NCI-H1436 treated with DMSO at 0.1 percent for 48 hours (cell line): Measurements from ENCODE around the gene FOXP4.

Source experiments
- DNase-seq: peaks from one replicate; lab custom pipeline; 2025; lab: John Stamatoyannopoulos, UW

The FOXP4 gene

DNA sequence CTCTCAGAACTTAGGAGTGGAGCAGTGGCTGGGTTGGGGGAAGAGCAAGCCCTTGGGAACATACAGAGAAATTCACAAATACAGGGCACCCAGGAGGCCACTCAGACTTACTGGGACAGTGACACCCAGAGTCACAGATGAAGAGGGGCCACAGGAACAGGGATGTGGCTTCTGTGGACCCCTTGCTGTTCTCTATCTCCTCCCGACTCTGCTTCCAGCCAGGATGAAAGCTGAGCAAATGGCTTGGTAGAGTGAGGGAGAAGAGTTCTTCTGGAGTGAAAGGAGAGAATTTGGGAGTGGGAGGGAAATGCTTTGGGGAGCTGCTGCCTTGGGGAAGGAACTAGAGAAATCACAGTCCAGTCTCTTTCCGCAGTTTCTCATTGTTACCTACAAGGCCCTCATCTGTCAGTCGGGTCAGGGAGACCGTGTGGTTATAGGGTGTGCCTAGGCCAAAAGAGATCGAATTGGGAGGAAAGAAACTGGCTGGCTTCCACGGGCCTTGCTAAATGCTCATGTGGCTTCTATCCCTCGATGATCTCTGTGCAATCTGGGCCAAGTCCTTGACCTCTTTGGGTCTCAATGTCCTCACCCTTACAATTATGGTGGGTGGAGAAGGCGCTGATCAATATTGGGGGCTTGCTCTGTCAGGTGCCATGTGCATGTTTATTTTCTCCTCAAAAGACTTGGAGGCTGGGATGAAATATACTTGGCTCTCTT is 17.0 kb downstream of the FOXP4 start:
- DNase-seq = no peak

DNA sequence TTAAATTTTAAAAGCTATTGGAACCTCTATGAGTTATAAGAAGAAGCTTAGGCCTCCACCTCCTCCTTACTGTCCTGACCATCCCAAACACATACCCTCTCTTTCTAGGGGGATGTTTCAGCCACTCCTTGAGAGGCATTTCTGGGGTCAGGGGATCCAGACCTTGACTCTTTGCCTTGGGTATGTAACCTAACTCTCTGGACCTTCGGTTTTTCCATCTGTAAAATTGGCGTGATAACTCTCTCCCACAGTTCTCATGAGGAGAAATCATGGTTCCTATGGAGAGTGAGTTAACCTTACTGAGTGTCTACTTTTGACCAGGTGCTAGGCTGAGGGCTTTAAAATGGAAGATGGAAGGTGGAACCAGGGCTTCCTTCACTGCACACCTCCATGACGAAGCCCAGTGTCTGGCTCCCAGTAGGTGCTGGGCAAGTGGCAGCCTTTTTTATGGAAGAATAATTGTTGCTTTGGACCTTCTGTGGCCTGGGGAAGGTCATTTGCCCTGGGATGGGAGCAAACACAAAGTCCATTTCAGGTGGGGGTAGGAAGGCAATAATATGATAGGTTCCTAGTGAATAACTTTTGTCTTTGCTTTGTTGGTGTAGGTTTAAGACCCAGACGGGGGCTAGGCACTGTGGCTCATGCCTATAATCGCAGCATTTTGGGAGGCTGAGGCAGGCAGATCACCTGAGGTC is 18.4 kb downstream of the FOXP4 start:
- DNase-seq = no peak

DNA sequence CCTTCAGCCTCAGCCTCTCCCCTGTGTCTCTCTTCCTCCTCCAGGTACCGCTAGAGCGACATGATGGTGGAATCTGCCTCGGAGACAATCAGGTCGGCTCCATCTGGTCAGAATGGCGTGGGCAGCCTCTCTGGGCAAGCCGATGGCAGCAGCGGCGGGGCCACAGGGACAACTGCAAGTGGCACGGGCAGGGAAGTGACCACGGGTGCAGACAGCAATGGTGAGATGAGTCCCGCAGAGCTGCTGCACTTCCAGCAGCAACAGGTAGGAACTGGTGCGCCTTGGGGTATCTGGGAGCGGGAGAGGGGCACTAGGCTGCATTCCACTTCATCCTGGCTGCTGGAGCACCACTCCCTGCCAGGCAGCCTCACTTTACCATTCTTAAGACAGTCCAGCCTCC is 19.5 kb downstream of the FOXP4 start:
- DNase-seq = no peak

DNA sequence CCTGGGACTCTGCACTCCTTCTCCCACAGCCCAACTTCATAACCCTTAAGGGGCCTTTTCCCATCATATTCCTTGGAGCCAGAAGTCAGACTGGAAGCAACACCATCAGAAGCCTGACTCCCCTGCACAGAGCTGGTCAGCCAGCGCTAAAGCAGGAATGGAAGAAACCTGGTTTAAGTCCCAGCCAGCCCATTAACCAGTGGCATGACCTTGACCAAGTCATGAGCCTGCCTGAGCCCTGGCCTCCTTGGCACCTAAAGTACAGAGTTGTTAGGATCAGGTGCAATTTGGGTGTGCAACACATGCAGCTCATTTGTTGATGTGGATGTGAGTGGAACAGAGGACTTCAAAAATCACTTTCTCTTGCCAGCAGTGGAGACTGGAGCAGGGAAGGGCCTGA is 20.8 kb downstream of the FOXP4 start:
- no peak for DNase-seq

DNA sequence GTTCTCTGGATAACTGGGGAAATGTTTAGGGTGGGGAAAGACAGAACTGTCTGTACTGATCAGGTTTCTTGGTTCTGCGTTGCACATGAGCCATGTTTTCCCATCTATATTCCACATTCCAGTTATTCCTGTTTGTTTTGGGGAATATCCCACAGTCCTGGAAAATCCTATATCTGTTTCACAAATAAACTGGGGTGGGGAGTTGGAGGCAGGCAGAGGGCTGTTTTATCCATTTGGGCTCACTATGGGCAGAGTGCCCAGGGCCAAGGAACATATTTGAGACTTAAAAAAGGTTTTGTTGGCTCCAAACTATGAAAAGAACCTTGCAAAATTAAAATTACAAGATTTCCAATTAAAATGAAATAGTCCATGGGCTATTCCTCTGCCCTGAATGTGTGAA is 21.5 kb downstream of the FOXP4 start:
- DNase-seq = no peak

DNA sequence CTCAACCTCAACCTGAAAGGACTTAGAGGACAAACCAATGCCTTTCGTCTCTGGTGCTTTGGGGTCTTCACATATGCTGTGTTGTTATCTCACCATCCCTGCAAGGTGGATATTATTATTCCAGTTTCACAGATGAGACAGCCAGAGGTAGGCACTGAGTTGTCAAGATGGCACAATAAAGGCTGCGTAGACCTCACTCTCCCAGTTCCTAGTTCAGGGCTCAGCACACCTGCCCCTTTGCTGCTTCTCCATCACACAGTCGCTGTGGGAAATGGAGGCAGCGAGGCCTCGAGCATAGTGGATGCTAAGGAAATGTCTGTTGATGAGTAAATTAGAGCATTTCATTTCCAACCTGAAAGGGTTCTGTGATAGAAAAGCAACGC is 22.0 kb downstream of the FOXP4 start:
- no peak for DNase-seq

DNA sequence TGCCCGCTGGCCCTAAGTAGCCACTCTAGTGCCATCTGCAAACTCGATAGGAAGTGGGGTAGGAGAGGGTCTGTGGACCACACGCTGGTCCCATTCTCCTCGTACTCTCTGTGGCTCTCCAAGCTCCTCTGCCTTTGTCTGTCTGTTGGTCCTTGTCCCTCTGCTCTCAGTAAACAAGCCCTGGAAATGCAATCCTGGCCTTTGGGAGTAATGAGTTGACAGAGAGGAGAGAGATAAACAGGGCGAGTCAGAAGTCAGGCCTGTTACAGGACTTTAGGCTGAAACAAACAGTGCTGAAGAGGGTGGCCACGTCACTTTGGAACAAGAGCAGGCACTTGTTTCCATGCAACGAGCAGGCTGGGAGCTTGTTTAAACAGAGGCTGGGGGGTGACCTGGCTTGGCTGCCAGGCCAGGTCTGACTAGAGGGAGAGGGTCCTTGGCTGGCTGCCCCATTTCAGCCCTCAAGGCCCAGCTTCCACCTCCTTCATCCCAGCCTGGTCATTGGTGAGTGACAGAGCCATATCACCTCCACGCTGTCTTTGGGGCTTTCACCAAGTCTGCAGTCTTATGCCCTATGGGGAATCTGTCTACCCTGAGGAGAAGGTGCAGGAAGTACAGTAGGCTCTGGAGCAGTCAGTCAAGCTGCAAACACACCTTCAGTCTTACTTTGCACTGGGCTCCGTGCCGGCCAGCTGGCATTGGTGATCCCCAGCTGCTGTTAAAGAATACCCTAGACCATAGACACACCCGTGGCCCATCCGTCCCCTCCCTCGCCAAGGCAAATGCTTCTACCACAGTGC is 22.6 kb downstream of the FOXP4 start:
- no peak for DNase-seq

DNA sequence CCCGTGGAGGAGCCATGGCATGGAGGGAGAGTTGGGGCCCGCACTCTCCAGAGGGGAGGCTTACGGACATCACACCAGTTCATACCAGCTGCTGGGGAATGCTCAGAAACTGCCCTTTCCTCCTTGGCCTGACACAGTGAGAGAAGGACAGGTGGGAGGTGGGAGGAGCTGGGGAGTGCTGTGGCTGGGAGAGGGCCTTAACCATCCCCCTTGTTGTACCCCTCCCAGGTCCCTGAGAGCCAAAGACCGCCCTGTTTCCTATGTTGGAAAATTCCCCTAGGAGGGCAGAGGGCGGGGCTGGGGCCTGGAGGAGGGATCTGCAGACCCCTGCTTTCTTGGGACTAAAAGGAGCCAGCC is 24.1 kb downstream of the FOXP4 start:
- DNase-seq = no peak

DNA sequence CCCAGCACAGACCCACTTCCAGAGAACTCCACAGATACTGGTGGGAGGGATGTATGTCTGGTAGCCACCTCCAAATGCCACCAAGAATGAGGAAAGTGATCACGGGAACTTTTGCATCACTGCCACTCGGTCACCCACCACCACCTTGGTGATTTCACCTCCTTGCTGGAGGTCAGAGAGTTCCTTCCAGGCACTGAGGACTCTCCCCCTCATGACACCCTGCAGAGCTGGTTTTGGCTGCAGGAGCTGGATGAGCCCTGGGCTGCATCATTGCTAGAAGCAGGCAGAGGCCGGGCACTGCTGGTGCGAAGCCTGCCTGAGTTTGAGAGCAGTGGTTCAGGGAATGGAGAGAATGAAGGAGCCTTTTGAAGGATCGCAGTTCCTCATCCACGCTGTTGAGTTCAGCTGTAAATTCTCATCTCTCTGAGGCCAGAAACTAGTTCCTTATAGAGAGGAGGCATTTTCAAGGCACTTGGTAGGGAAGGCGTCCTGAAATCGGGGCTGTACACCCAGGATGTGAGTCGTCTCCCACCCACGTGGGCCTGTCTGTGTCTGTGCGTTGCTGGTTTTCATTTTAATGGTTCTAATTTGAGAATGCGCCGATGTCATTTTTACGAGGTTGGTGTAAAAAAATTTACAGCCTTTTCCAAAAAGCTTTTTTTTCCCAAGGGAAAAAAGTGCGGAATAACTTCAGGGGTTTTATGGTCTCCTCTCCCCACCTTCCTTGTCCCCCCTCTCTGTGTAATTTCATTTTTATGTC is 25.0 kb downstream of the FOXP4 start:
- DNase-seq = no peak

DNA sequence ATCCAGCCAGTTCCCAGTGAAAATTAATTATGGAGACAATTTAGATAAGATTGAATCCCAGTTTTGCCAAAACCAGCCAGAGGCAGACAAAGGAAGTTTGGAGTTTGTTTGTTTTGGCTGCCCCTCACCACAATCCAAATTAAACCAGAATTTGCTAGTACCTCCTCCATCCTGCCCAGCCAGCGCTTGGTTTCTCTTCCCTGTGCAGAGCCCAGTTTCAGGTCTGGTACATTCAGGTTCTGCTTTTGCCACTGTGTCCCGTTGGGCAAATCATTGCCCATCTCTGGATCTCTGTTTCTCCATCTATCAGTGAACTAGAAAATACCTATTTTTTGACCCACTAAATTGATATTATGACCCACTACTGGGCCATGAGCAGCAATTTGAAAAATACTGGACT is 26.4 kb downstream of the FOXP4 start:
- DNase-seq = no peak

DNA sequence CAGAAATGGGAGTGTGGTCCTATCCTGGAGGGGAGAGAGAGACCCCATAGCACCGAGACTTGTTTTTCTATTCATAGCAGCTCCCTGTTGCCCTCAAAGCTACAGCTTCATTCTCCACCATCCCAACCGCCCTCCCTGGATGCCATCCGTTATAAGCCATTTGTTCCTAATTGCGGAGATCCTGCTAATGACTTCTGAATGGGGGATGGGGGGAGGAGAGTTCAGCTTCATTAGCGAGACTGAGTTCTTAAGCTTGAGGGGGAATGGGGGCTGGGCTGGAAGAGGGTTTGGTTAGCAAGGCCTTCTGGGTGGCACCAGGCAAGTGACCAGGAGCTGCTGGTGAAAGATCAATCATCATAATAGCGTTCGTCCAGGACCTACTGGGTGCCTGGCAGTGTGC is 27.1 kb downstream of the FOXP4 start:
- DNase-seq = no peak

DNA sequence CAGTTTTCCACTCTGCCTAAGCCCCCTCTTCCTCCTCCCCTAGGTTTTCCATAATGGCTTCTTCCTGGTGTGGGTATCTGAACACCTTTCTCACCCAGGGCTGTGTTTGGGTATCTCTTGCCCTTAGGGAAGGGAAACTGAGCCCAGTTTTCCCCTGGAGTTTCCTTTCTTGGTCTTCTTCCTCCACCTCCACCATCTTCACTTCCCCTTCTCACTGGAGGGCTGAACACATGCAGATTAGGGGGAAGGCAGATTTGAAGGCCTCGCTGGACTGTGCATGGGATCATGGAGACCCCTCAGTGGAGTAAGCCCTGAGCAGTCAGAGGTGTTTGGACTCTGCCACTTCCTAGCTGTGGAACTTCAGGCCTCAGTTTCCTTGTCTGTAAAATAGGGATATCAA is 27.8 kb downstream of the FOXP4 start:
- DNase-seq = no peak

DNA sequence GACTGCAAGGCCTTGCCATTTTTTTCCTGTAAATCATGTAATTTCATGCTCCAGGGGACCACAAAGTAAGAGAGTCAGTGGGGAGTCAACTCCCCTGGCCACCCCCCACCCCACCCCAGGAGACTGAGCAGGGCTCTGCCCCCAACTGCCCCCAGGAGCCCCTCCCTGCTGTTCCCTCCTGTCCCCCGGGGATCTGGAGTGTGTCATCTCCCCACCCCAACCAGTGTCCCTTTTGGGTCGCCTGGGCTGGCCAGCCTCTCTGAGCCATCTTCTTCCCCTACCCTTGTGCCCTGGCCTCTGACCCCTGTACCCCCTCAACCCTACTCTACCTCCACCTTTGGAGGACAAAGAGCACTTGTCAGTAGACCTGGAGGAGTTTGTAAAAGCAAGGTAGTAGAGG is 29.4 kb downstream of the FOXP4 start:
- DNase-seq = no peak

DNA sequence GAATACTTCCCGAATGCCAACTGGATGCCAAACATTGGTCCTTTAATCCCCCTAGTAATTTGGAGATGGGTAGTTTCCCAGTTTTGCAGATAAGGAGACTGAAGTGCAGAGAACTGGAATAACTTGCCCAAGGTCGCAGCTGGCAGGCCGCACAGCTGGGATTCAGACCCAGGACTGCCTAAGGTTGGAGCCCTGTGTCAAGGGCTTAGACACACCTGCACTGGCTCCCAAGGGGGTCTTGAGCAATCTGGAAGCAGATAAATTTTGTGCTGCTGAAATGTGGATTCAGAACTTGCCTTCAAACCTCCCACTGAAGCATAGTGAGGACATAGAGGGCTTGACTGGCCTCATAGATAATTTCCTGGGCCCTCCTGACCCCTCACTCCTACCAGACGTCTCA is 30.5 kb downstream of the FOXP4 start:
- no peak for DNase-seq

DNA sequence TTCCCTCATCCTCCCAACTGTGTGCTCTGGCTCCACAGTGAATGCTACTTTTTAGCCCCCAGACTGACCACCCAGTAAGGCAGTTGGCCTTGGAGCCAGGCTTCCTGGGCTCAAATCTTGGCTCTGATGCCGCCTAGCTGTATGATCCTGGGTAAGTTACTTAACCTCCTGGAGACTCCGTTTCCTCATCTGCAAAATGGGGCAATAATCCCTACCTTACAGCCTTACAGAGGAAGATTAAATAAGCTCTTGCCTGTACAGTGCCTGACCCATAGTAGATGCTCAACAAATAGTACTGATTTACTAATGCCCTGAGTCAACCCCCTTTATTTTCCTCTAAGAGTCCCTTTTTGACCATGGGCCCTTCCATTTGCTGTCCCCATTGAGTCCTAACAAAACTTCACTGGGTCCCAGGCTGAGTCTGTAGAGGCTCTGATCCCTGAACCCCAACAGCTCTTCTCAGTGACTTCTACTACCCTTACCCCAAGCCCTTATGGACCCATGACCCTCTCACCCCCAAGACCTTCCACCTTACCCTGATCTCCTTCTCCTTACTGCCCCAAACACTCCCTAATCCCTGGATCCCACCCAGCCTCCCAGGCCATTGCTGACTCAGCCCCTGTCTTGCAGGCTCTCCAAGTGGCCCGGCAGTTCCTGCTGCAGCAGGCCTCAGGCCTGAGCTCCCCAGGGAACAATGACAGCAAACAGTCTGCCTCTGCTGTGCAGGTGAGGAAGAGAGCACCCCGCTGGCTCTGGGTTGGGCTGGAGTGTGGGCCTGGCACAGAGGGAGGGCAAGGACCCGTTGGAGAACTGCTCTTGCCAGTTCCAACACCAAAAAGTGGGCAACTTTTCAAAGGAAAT is 31.4 kb downstream of the FOXP4 start:
- peak; percentile 47 for DNase-seq

DNA sequence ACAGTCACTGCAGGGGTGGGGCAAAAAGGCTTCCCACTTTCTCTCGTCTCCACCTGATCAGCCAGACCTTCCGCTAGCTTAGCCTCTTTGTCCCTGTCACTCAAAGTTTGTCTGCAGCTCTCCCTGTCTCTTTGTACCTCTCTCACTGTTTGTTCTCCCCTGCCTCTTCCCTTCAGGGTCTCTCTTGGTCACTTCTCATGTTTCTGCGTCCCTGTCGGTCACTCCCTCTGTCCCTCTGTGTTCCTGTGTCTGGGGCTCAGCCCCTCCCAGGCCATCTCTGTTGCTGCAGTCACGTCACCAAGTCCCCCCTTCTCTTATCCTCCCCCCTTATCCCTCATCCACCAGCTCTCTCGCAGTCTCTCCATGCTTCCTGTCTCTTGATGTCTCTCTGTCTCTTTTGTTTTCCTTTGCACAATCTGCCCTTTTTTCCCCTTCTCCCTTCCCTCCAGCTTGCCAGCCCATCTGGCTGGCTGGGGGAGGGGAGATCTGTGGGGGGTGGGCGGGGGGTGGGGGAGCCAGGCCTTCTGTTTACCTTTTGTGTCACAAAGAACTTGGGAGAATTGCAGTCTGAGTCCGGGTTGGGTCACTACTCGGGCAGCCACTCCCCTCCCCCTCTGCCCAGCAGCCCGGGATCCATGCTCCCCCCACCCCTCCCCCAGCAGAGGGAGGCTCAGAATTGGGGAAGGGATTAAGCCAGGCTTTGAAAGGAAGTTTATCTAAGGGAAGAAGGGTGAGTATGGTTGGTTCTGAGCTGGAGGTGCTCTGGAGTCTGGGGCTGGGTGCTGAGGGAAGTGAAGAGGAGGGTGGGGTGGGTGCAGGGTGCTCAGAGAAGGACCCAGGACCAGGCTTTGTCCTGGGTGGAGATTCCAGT is 32.3 kb downstream of the FOXP4 start:
- DNase-seq = no peak

DNA sequence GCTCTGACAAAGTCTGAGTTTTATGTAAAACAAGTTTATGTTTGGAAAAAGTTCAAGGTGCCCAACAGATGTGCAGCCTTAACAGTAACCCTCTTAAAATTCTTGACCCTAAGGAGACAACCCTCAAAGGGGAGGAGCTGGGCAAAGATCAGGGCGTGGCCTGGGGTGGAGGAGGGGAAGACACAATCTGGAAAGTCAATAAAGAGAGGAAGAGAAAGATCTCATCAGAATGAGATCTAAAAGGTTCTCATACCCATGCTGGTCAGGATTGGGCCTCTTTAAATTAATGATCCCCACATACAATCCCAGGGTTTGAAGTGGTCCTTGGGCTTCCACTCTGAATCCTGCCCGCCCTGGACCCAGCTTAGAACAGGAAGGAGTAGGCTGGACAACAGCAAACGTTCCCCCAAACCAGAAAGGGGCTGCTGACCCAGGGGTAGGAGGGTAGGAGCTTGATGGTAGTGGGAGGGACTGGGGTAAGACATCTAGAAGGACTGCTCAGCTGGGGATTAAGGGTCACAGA is 33.0 kb downstream of the FOXP4 start:
- no peak for DNase-seq

DNA sequence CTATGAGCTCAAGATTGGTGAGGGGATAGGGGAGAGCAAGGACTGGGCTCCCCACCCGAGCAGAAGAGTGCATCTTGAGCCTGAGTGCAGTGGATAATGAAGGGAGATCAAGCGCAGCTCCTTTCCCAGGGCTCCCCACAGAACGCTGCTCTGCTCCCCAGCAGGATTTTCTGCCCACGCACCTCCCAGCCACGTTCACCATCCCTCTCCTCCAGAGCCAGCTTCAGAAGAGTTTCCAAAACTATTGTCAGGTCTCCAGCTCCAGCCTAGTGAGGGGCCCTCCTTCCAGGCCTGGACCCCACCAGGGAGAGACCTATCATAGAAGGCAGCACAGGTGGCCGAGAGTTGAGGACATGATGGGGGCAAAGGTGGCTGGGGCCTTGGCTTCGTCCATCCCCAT is 34.5 kb downstream of the FOXP4 start:
- no peak for DNase-seq

DNA sequence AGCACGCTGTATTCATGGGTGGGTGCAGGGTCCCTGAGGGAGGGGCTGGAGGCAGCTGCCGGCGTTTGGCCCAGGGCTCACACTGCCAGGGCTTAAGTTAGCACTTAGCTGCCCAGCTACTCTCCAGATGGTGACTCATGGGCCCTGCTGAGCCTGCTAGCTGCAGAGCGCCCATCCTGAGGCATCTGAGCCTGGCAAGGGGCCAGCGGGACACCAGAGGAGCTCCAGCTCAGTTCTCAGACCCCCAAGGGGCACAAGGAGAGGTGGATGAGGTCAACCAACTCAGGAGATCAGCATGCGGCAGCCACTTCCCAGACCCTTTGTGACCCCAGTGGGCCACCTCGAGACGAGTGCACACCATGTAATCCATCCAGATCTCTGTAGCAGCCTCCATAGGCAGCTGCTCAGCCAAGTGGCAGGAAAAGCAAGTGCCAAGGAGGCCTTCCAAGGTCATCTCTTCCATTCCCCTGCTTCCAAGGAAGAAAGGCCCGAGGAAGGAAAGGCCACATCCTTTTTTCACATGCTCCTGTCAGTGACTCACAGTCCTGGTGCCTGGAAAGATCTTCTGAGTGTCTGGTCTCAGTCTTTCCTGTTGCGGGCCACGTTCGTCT is 35.3 kb downstream of the FOXP4 start:
- DNase-seq = no peak

DNA sequence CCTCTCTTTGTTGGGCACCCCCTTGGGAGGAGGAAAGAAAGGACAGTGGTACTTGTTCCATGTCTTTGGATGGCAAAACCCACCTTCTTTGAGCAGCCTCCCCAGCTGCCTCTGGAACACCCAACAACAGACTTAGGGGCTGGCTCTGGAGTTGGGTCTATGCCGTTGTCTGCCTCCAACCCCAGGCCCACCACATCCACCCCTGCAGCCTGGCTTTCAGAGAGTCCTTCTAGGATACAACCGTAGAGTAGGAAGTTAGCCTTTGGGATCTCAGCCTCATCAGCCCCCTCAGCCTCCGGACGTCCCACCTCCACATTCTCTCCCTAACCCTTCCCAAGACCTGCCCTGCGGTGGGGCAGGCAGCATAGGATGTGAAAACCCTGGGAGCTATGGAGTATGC is 36.4 kb downstream of the FOXP4 start:
- DNase-seq = no peak
